B cell (primary cell): ENCODE data around the gene MYRIP. TPM values are rescaled to one million over a fixed set of nuclear protein-coding genes. Genes with fewer than 3 reads are reported as not detected.

ENCODE experiments used
- ATAC-seq: fragments of 200-7000 bp; cut with Tn5 transposase; one replicate; pipeline ENCODE4 v1.10.0; 2021; ENCODE audit warnings: low read depth, mild to moderate bottlenecking, moderate number of reproducible peaks, moderate library complexity
- CTCF ChIA-PET: fragments of 350-600 bp; sonication (Branson Sonifier 250); formaldehyde crosslinking; loops from one replicate; lab custom pipeline; 2021; ENCODE audit warnings: antibody characterized with exemption, inconsistent platforms; lab: Charles Lee
- POLR2A ChIA-PET: fragments of 350-600 bp; sonication (Branson Sonifier 250); formaldehyde crosslinking; loops from one replicate; lab custom pipeline; 2021; ENCODE audit warnings: antibody characterized with exemption; lab: Charles Lee
- DNase-seq: peaks from one replicate; pipeline ENCODE4 v3.0.0; 2013
- H2AFZ ChIP-seq: 2 replicates; pipeline ENCODE4 v1.6.1; 2012; ENCODE audit warnings: mild to moderate bottlenecking, low read depth, low read length; ENCODE audit not compliant: insufficient read depth, poor library complexity, severe bottlenecking
- H3K27ac ChIP-seq, 2 donors: 1 replicate in 1 of 2; 2 replicates in 1 of 2; pipeline ENCODE4 v1.5.1; 2012 to 2013; ENCODE audit warnings: low read length in 2 of 2, mild to moderate bottlenecking in 2 of 2, moderate library complexity in 1 of 2
- H3K27me3 ChIP-seq, 4 experiments: fragments of 200-600 bp in 1 of 4; sonication (generic) in 1 of 4; replicated peaks in 1 of 4; 1 replicate in 2 of 4; 2 replicates in 2 of 4; pipeline versions ENCODE4 v1.6.1 to v1.7.0; 2013 to 2016; ENCODE audit warnings: low read length in 3 of 4, mild to moderate bottlenecking in 2 of 4, mixed read lengths in 1 of 4, moderate library complexity in 1 of 4; ENCODE audit not compliant: insufficient read depth in 4 of 4, control insufficient read depth in 3 of 4; ENCODE audit errors: control extremely low read depth in 1 of 4
- H3K36me3 ChIP-seq, 2 experiments: replicated peaks in 1 of 2; 1 replicate in 1 of 2; 2 replicates in 1 of 2; pipeline versions ENCODE4 v1.6.1 to v1.7.1; 2013; ENCODE audit warnings: low read length in 1 of 2; ENCODE audit not compliant: insufficient read depth in 2 of 2, control insufficient read depth in 1 of 2; ENCODE audit errors: control extremely low read depth in 1 of 2, extremely low read depth in 1 of 2
- H3K4me1 ChIP-seq, 2 donors: fragments of 200-600 bp in 1 of 2; sonication (generic) in 1 of 2; 1 replicate in 1 of 2; 2 replicates in 1 of 2; pipeline versions ENCODE4 v1.5.1 to v1.6.1; 2013 to 2017; ENCODE audit warnings: low read length in 2 of 2; ENCODE audit not compliant: control insufficient read depth in 2 of 2, insufficient read depth in 2 of 2
- H3K4me2 ChIP-seq: replicated peaks from 2 replicates; pipeline ENCODE3; 2012; ENCODE audit warnings: mild to moderate bottlenecking, low read depth, low read length; ENCODE audit not compliant: poor library complexity, severe bottlenecking
- H3K4me3 ChIP-seq, 5 experiments: fragments of 200-600 bp in 1 of 5; sonication (generic) in 1 of 5; 1 replicate in 3 of 5; 2 replicates in 2 of 5; pipeline versions ENCODE4 v1.5.1 to v1.7.0; 2011 to 2016; ENCODE audit warnings: low read length in 4 of 5, mild to moderate bottlenecking in 4 of 5, low read depth in 2 of 5, control low read depth in 1 of 5, moderate library complexity in 1 of 5; ENCODE audit not compliant: insufficient read depth in 1 of 5; ENCODE audit errors: control extremely low read depth in 1 of 5, extremely low read depth in 1 of 5
- H3K79me2 ChIP-seq: fragments of 200-600 bp; sonication (generic); one replicate; pipeline ENCODE4 v1.6.0; 2016; ENCODE audit warnings: low read length; ENCODE audit not compliant: control insufficient read depth, insufficient read depth
- H3K9ac ChIP-seq: fragments of 200-600 bp; sonication (generic); 2 replicates; pipeline ENCODE4 v1.6.1; 2017; ENCODE audit warnings: mild to moderate bottlenecking, low read length, moderate library complexity
- H3K9me3 ChIP-seq, 3 donors: one replicate each; pipeline versions ENCODE4 v1.6.1 to v1.7.1; 2013; ENCODE audit warnings: low read length in 2 of 3; ENCODE audit not compliant: control insufficient read depth in 2 of 3, insufficient read depth in 1 of 3; ENCODE audit errors: control extremely low read depth in 1 of 3
- H4K20me1 ChIP-seq: 2 replicates; pipeline ENCODE4 v1.6.0; 2012; ENCODE audit warnings: mild to moderate bottlenecking, low read length; ENCODE audit not compliant: insufficient read depth, control insufficient read depth, poor library complexity, severe bottlenecking
- H3K27ac Mint-ChIP-seq: one replicate; pipeline ENCODE4 v1.8.0; 2021; ENCODE audit warnings: mixed read lengths
- H3K27me3 Mint-ChIP-seq: one replicate; pipeline ENCODE4 v1.8.0; 2021; ENCODE audit warnings: mixed read lengths
- H3K4me1 Mint-ChIP-seq: one replicate; pipeline ENCODE4 v1.8.0; 2021; ENCODE audit warnings: mixed read lengths
- H3K4me3 Mint-ChIP-seq: one replicate; pipeline ENCODE4 v1.8.0; 2021; ENCODE audit warnings: mixed read lengths
- H3K9me3 Mint-ChIP-seq: one replicate; pipeline ENCODE4 v1.8.0; 2022; ENCODE audit warnings: mixed read lengths; ENCODE audit not compliant: insufficient read depth
- CTCF ChIP-seq: fragments of 200-600 bp; IDR thresholded peaks from one replicate; pipeline ENCODE4 v1.8.0; 2022; ENCODE audit warnings: antibody characterized with exemption, mild to moderate bottlenecking
- EZH2 ChIP-seq: IDR thresholded peaks from 2 replicates; pipeline ENCODE4 v1.6.1; 2012; ENCODE audit warnings: borderline replicate concordance, low read depth, mild to moderate bottlenecking, moderate library complexity, low read length; ENCODE audit not compliant: insufficient read depth, poor library complexity, severe bottlenecking
- WGBS: methylation state at CpG from one replicate; pipeline ENCODE4 v1.1.5; 2013; ENCODE audit warnings: missing lambda C conversion rate; ENCODE audit not compliant: insufficient coverage; 5-methylcytosine and 5-hydroxymethylcytosine counted together
- intact Hi-C: fragments of 100-400 bp; cut with micrococcal nuclease; formaldehyde crosslinking; loops from one replicate; pipeline ENCODE4 v1.10.0; 2022
- polyA plus RNA-seq: library from polyadenylated mRNA; depleted of rRNA; stranded (reverse); fragments of >200 nt; gene quantifications from 2 replicates; pipeline ENCODE4 v1.2.3, GENCODE V29; 2012
- total RNA-seq, 2 donors: library from RNA; stranded (reverse); fragments of 120-200 nt in 1 of 2; gene quantifications; 1 replicate in 1 of 2; 2 replicates in 1 of 2; pipeline versions ENCODE4 v1.2.3 to v1.2.4, GENCODE V29; 2013 to 2022

MYRIP gene
- total and polyA plus RNA-seq, 2 donors (not counting 1 experiment from before 2014, with no cell fraction given): 0.03 to 0.10 TPM

- no peak overlapping the region for H3K27ac ChIP-seq
- CTCF ChIA-PET: no interaction called here
- intact Hi-C loops: no loop called here
- H3K27ac Mint-ChIP-seq: no peak overlapping the region
- H3K27me3 Mint-ChIP-seq: peaks cover 6% of the 10 kb centered on the region
- no peaks in the 10 kb centered on the region for H3K4me1 Mint-ChIP-seq
- H3K79me2 ChIP-seq: no peaks in the 10 kb centered on the region
- no peaks in the 10 kb centered on the region for H3K4me1 ChIP-seq
- H3K36me3 ChIP-seq: no peaks in the 10 kb centered on the region
- H3K27me3 ChIP-seq: no peaks in the 10 kb centered on the region
- no peak overlapping the region for H3K4me3 ChIP-seq
- peaks cover 0 to 4% (median 2%) of the 10 kb centered on the region in 3 donors for H3K9me3 ChIP-seq
- no peak for ATAC-seq
- H3K9me3 Mint-ChIP-seq: no peaks in the 10 kb centered on the region
- no peak overlapping the region for H3K9ac ChIP-seq
- H3K4me3 Mint-ChIP-seq: no peak overlapping the region
- no peak overlapping the region for H3K4me2 ChIP-seq
- POLR2A ChIA-PET: no interaction called here
- no peak for DNase-seq
- no peak overlapping the region for H2AFZ ChIP-seq
- H4K20me1 ChIP-seq: no peaks in the 10 kb centered on the region
- no peak for TF ChIP-seq CTCF
- TF ChIP-seq EZH2: no peak
Observed at GRCh38 chr3:40098261-40098759, 288.9 kb downstream of the MYRIP start.

- DNase-seq (no peak), ATAC-seq (no peak)
- no peak for TF ChIP-seq EZH2
- no peak for TF ChIP-seq CTCF
- Histone ChIP-seq H3K27ac (no peak overlapping the region), H3K4me3 (no peak overlapping the region), H3K4me2 (no peak overlapping the region), H3K9ac (no peak overlapping the region), H4K20me1 (no peaks in the 10 kb centered on the region), H3K4me1 (no peaks in the 10 kb centered on the region), H3K36me3 (no peaks in the 10 kb centered on the region), H3K27me3 (no peaks in the 10 kb centered on the region), H3K9me3 (peaks cover 0 to 4% (median 2%) of the 10 kb centered on the region in 3 donors), H2AFZ (no peak overlapping the region), H3K79me2 (no peaks in the 10 kb centered on the region)
- 65% methylated on average over 3 of the region's 7 CpGs for WGBS
- Mint-ChIP-seq H3K4me3 (no peak overlapping the region), H3K9me3 (no peaks in the 10 kb centered on the region), H3K27ac (no peak overlapping the region), H3K4me1 (no peaks in the 10 kb centered on the region), H3K27me3 (peaks cover 6% of the 10 kb centered on the region)
- ChIA-PET CTCF (no interaction called here), POLR2A (no interaction called here)
- intact Hi-C loops: no loop called here
Observed at GRCh38 chr3:40099871-40100270, 290.5 kb downstream of the MYRIP start.
